Natural killer cell (primary cell): Measurements from ENCODE around the gene ID1. TPM values are rescaled to one million over a fixed set of nuclear protein-coding genes. Genes with fewer than 3 reads are reported as not detected.
"Not testable (repeated sequence)": the region's sequence is repeated elsewhere in the genome, so short reads cannot be mapped to it uniquely, and the experiment has no call there.

Experiments
- ATAC-seq, 3 donors: fragments of 150-1000 bp in 2 of 3; fragments of 200-7000 bp in 1 of 3; cut with Tn5 transposase; 1 replicate in 1 of 3; 2 replicates in 2 of 3; pipeline ENCODE4 v1.10.0; 2021; ENCODE audit warnings: mild to moderate bottlenecking in 2 of 3, moderate library complexity in 2 of 3
- DNase-seq, 2 donors: peaks; one replicate each; pipeline versions ENCODE4 v3.0.0 to v3.0.0-alpha.2; 2013 to 2021; ENCODE audit warnings: mixed read lengths in 1 of 2
- H3K27ac ChIP-seq: one replicate; pipeline ENCODE4 v1.5.1; 2013; ENCODE audit warnings: mild to moderate bottlenecking, low read length
- H3K27me3 ChIP-seq: one replicate; pipeline ENCODE4 v1.6.1; 2013; ENCODE audit warnings: low read length; ENCODE audit not compliant: control insufficient read depth, insufficient read depth
- H3K36me3 ChIP-seq: one replicate; pipeline ENCODE4 v1.6.1; 2013; ENCODE audit warnings: low read length; ENCODE audit not compliant: control insufficient read depth, insufficient read depth
- H3K4me1 ChIP-seq: one replicate; pipeline ENCODE4 v1.6.1; 2013; ENCODE audit warnings: low read length; ENCODE audit not compliant: control insufficient read depth, insufficient read depth
- H3K4me3 ChIP-seq: one replicate; pipeline ENCODE4 v1.5.1; 2013; ENCODE audit warnings: low read length
- H3K9me3 ChIP-seq: one replicate; pipeline ENCODE4 v1.6.1; 2013; ENCODE audit warnings: low read length; ENCODE audit not compliant: control insufficient read depth, insufficient read depth
- H3K27ac Mint-ChIP-seq, 2 donors: one replicate each; pipeline ENCODE4 v1.8.0; 2022; ENCODE audit warnings: mild to moderate bottlenecking in 2 of 2, mixed read lengths in 2 of 2, moderate library complexity in 1 of 2
- H3K27me3 Mint-ChIP-seq, 2 donors: one replicate each; pipeline ENCODE4 v1.8.0; 2022; ENCODE audit warnings: low read depth in 2 of 2, mixed read lengths in 2 of 2
- H3K36me3 Mint-ChIP-seq: one replicate; pipeline ENCODE4 v1.8.0; 2022; ENCODE audit warnings: mixed read lengths
- H3K4me1 Mint-ChIP-seq, 2 donors: one replicate each; pipeline ENCODE4 v1.8.0; 2022; ENCODE audit warnings: mixed read lengths in 2 of 2
- H3K4me3 Mint-ChIP-seq: one replicate; pipeline ENCODE4 v1.8.0; 2022; ENCODE audit warnings: mild to moderate bottlenecking, moderate library complexity, mixed read lengths
- H3K9me3 Mint-ChIP-seq, 2 donors: one replicate each; pipeline ENCODE4 v1.8.0; 2022; ENCODE audit warnings: mixed read lengths in 2 of 2
- CTCF ChIP-seq: fragments of 200-600 bp; IDR thresholded peaks from one replicate; pipeline ENCODE4 v1.8.0; 2022; ENCODE audit warnings: antibody characterized with exemption
- WGBS: methylation state at CpG from one replicate; pipeline ENCODE4 v1.1.7; 2013; ENCODE audit warnings: missing lambda C conversion rate; ENCODE audit not compliant: insufficient coverage; 5-methylcytosine and 5-hydroxymethylcytosine counted together
- intact Hi-C: fragments of 100-400 bp; cut with micrococcal nuclease; formaldehyde crosslinking; loops from one replicate; pipeline ENCODE4 v1.14.2; 2022
- total RNA-seq, 4 donors: library from RNA; stranded (reverse); fragments of 120-200 nt in 1 of 4; gene quantifications; one replicate each; pipeline versions ENCODE4 v1.2.3 to v1.2.4, GENCODE V29; 2013 to 2022

Gene ID1
- total RNA-seq, 3 donors from 2014 or later (not counting 1 experiment from before 2014, with no cell fraction given), result 5.6 to 10.1 (median 6.4) TPM

- peaks cover 24 to 33% of the 10 kb centered on the region in 2 donors for H3K4me1 Mint-ChIP-seq
Measured at GRCh38 chr20:31572042-31572700, 32.9 kb upstream of the ID1 start.

GRCh38 chr20:31572701-31573554, 32.2 kb upstream of the ID1 start:
- H3K9me3 Mint-ChIP-seq, result no peaks in the 10 kb centered on the region
- under 1% methylated on average over 63 of the region's 63 CpGs for WGBS
- Histone ChIP-seq H3K27me3 (no peaks in the 10 kb centered on the region), H3K9me3 (no peaks in the 10 kb centered on the region), H3K4me3 (peak overlapping the region; percentile 66), H3K27ac (peak overlapping the region; percentile 74), H3K4me1 (peaks cover 13% of the 10 kb centered on the region), H3K36me3 (peaks cover 6% of the 10 kb centered on the region)
- no peaks in the 10 kb centered on the region for H3K36me3 Mint-ChIP-seq
- peak; percentile 78 to 93 for DNase-seq
- intact Hi-C loops, result loop anchor here (1.0 kb wide), 1 partner anchor 32 kb away; the partner anchor contains the start of gene ID1
- peak overlapping the region; percentile 88 to 92 for H3K27ac Mint-ChIP-seq
- H3K27me3 Mint-ChIP-seq, result no peaks in the 10 kb centered on the region
- H3K4me3 Mint-ChIP-seq, result peak overlapping the region; percentile 93
- no peak for TF ChIP-seq CTCF
- peak; percentile 90 to 97 (median 91) for ATAC-seq
- H3K4me1 Mint-ChIP-seq, result peaks cover 18 to 26% of the 10 kb centered on the region in 2 donors

More at GRCh38 chr20:31572042-31572700, 32.9 kb upstream of the ID1 start:
- peak overlapping the region; percentile 88 to 92 for H3K27ac Mint-ChIP-seq
- ATAC-seq (no peak), DNase-seq (peak in 1 of 2 donors; percentile 25)
- no peaks in the 10 kb centered on the region for H3K36me3 Mint-ChIP-seq
- no peak for TF ChIP-seq CTCF
- Histone ChIP-seq H3K27me3 (no peaks in the 10 kb centered on the region), H3K27ac (peak overlapping the region; percentile 74), H3K36me3 (peaks cover 7% of the 10 kb centered on the region), H3K4me3 (peak overlapping the region; percentile 66), H3K9me3 (no peaks in the 10 kb centered on the region), H3K4me1 (peaks cover 14% of the 10 kb centered on the region)
- intact Hi-C loops, result loop anchor here (1.0 kb wide), 1 partner anchor 33 kb away; the partner anchor contains the start of gene ID1
- H3K4me3 Mint-ChIP-seq, result peak overlapping the region; percentile 93
- H3K9me3 Mint-ChIP-seq, result no peaks in the 10 kb centered on the region
- H3K27me3 Mint-ChIP-seq, result no peaks in the 10 kb centered on the region
- WGBS, result 39% methylated on average over 17 of the region's 17 CpGs

GRCh38 chr20:31573555-31574321, 31.4 kb upstream of the ID1 start:
- no peak for TF ChIP-seq CTCF
- peaks cover 16 to 24% of the 10 kb centered on the region in 2 donors for H3K4me1 Mint-ChIP-seq
- no peaks in the 10 kb centered on the region for H3K27me3 ChIP-seq
- no peaks in the 10 kb centered on the region for H3K9me3 ChIP-seq
- peak overlapping the region; percentile 47 for H3K4me3 ChIP-seq
- ATAC-seq (peak in 1 of 3 donors; percentile 1), DNase-seq (no peak)
- H3K36me3 ChIP-seq, result no peaks in the 10 kb centered on the region
- H3K9me3 Mint-ChIP-seq, result no peaks in the 10 kb centered on the region
- 32% methylated on average over 16 of the region's 19 CpGs for WGBS
- peak overlapping the region; percentile 93 for H3K4me3 Mint-ChIP-seq
- no peaks in the 10 kb centered on the region for H3K36me3 Mint-ChIP-seq
- H3K27ac Mint-ChIP-seq, result peak overlapping the region; percentile 88 to 92
- H3K27ac ChIP-seq, result peak overlapping the region; percentile 6
- intact Hi-C loops, result no loop called here
- peaks cover 13% of the 10 kb centered on the region for H3K4me1 ChIP-seq
- no peaks in the 10 kb centered on the region for H3K27me3 Mint-ChIP-seq

- ATAC-seq, H3K27me3 ChIP-seq, H3K27me3 Mint-ChIP-seq, DNase-seq, H3K9me3 ChIP-seq, H3K36me3 ChIP-seq, H3K4me3 Mint-ChIP-seq, H3K9me3 Mint-ChIP-seq, H3K36me3 Mint-ChIP-seq, H3K4me3 ChIP-seq, intact Hi-C loops, H3K27ac Mint-ChIP-seq, H3K27ac ChIP-seq: not testable (repeated sequence)
- peaks cover 13% of the 10 kb centered on the region for H3K4me1 ChIP-seq
- peaks cover 16 to 18% of the 10 kb centered on the region in 2 donors for H3K4me1 Mint-ChIP-seq
- 96% methylated on average over 10 of the region's 10 CpGs for WGBS
Measured at GRCh38 chr20:31574986-31575385, 30.1 kb upstream of the ID1 start.
